Measurements from ENCODE around the gene CPD.

The CPD gene

GRCh38 chr17:30378825-30379302 lies at the start of gene CPD:
Gene CPD (plus strand): TSS chr17:30378927. CDS start chr17:30378981, 54 bp downstream.
- H3K9ac ChIP-seq (ENCODE audit: low read length) = peak within 1 kb of the TSS; percentile 75
- H3K27ac ChIP-seq (ENCODE audit: low read depth, low read length) = no peak within 1 kb of the TSS
- no peak for TF ChIP-seq EZH2phosphoT487 (conservative IDR thresholded peaks at IDR 0.05; ENCODE audit: low read length)
- TF ChIP-seq CTCF (IDR thresholded peaks at IDR 0.05; ENCODE audit: insufficient read depth, low read length, poor library complexity, severe bottlenecking) = no peak

GRCh38 chr17:30332057-30332542 lies 46.6 kb upstream of the CPD start:
- no peak for TF ChIP-seq CTCF (IDR thresholded peaks at IDR 0.05; ENCODE audit: insufficient read depth, low read length, poor library complexity, severe bottlenecking)
- TF ChIP-seq EZH2phosphoT487 (conservative IDR thresholded peaks at IDR 0.05; ENCODE audit: low read length) = no peak
- Histone ChIP-seq H3K9me2 (replicated peaks; ENCODE audit: insufficient read depth, low read length) (no peaks in the 10 kb centered on the region), H3K79me2 (ENCODE audit: insufficient read depth, low read length) (no peaks in the 10 kb centered on the region), H3K36me3 (ENCODE audit: low read length) (no peaks in the 10 kb centered on the region), H3K27ac (ENCODE audit: low read depth, low read length) (peak overlapping the region; percentile 42; the same call in 1 of the 2 replicates), H3F3A (ENCODE audit: insufficient read depth) (no peaks in the 10 kb centered on the region), H4K20me1 (ENCODE audit: low read depth, low read length) (no peaks in the 10 kb centered on the region), H3K9me3 (ENCODE audit: insufficient read depth, low read length) (no peaks in the 10 kb centered on the region), H3K27me3 (ENCODE audit: low read length) (no peaks in the 10 kb centered on the region), H3K4me2 (ENCODE audit: low read depth, low read length, poor library complexity, severe bottlenecking) (peak overlapping the region; percentile 50), H3K4me3 (ENCODE audit: insufficient read depth, low read length, poor library complexity, severe bottlenecking) (no peak overlapping the region), H2AFZ (ENCODE audit: low read depth, low read length, severe bottlenecking) (peak overlapping the region; percentile 76), H3K9ac (ENCODE audit: low read length) (no peak overlapping the region)

More at GRCh38 chr17:30378825-30379302, at the start of gene CPD:
- no peaks in the 10 kb centered on the region for H3K79me2 ChIP-seq (ENCODE audit: insufficient read depth, low read length)
- no peaks in the 10 kb centered on the region for H3K27me3 ChIP-seq (ENCODE audit: low read length)
- H3K9me2 ChIP-seq (replicated peaks; ENCODE audit: insufficient read depth, low read length) = no peaks in the 10 kb centered on the region
- H3K4me2 ChIP-seq (ENCODE audit: low read depth, low read length, poor library complexity, severe bottlenecking) = peak within 1 kb of the TSS; percentile 81
- H2AFZ ChIP-seq (ENCODE audit: low read depth, low read length, severe bottlenecking) = peak within 1 kb of the TSS; percentile 99
- no peaks in the 10 kb centered on the region for H4K20me1 ChIP-seq (ENCODE audit: low read depth, low read length)
- no peaks in the 10 kb centered on the region for H3K36me3 ChIP-seq (ENCODE audit: low read length)
- H3F3A ChIP-seq (ENCODE audit: insufficient read depth) = peaks cover 9% of the 10 kb centered on the region; the same call in 1 of the 2 replicates
- no peaks in the 10 kb centered on the region for H3K9me3 ChIP-seq (ENCODE audit: insufficient read depth, low read length)
- H3K4me3 ChIP-seq (ENCODE audit: insufficient read depth, low read length, poor library complexity, severe bottlenecking) = peak within 1 kb of the TSS; percentile 82

- H3K27ac ChIP-seq (ENCODE audit: low read depth, low read length) = no peak within 1 kb of the TSS
- H4K20me1 ChIP-seq (ENCODE audit: low read depth, low read length) = no peaks in the 10 kb centered on the region
- no peaks in the 10 kb centered on the region for H3K79me2 ChIP-seq (ENCODE audit: insufficient read depth, low read length)
- TF ChIP-seq CTCF (IDR thresholded peaks at IDR 0.05; ENCODE audit: insufficient read depth, low read length, poor library complexity, severe bottlenecking) (no peak), EZH2phosphoT487 (conservative IDR thresholded peaks at IDR 0.05; ENCODE audit: low read length) (no peak)
- H3K9ac ChIP-seq (ENCODE audit: low read length) = no peak within 1 kb of the TSS
- no peaks in the 10 kb centered on the region for H3K27me3 ChIP-seq (ENCODE audit: low read length)
- H3F3A ChIP-seq (ENCODE audit: insufficient read depth) = no peaks in the 10 kb centered on the region
- no peaks in the 10 kb centered on the region for H3K36me3 ChIP-seq (ENCODE audit: low read length)
- H2AFZ ChIP-seq (ENCODE audit: low read depth, low read length, severe bottlenecking) = no peak within 1 kb of the TSS
- H3K4me2 ChIP-seq (ENCODE audit: low read depth, low read length, poor library complexity, severe bottlenecking) = no peak within 1 kb of the TSS
- no peak within 1 kb of the TSS for H3K4me3 ChIP-seq (ENCODE audit: insufficient read depth, low read length, poor library complexity, severe bottlenecking)
- H3K9me3 ChIP-seq (ENCODE audit: insufficient read depth, low read length) = no peaks in the 10 kb centered on the region
- no peaks in the 10 kb centered on the region for H3K9me2 ChIP-seq (replicated peaks; ENCODE audit: insufficient read depth, low read length)
Measured at GRCh38 chr17:30333503-30334360, 45.0 kb upstream of the CPD start, which contains the start of gene TMIGD1. Gene TMIGD1 (minus strand): TSS chr17:30334057. CDS start chr17:30332133, 1,924 bp downstream.
